GM18867 (cell line): ENCODE results near the gene SPTBN5.

Experiments
- ATAC-seq: cut with Tn5 transposase; IDR thresholded peaks from one replicate; pipeline ENCODE4 v1.9.1; 2021; ENCODE audit warnings: mild to moderate bottlenecking, moderate library complexity; ENCODE audit not compliant: unreplicated experiment

Gene SPTBN5

DNA sequence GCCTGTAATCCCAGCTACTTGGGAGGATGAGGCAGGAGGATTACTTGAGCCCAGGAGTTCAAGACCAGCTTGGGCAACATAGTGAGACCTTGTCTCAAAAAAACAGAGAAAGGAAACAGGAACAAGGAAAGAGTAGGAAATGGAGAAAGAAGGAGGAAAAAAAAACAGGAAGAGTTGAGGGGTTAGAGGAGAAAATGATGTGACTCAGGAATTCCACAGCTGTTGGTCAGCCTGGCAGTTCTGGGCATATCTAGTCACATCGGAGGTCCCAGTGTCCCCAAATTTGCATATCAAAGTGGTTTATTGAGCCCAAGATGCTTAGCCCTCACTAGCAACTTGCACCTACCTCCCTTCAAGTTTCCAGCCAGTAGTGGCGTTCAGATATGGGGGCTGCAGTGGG lies 84.7 kb downstream of the SPTBN5 start:
- ATAC-seq, result no peak

DNA sequence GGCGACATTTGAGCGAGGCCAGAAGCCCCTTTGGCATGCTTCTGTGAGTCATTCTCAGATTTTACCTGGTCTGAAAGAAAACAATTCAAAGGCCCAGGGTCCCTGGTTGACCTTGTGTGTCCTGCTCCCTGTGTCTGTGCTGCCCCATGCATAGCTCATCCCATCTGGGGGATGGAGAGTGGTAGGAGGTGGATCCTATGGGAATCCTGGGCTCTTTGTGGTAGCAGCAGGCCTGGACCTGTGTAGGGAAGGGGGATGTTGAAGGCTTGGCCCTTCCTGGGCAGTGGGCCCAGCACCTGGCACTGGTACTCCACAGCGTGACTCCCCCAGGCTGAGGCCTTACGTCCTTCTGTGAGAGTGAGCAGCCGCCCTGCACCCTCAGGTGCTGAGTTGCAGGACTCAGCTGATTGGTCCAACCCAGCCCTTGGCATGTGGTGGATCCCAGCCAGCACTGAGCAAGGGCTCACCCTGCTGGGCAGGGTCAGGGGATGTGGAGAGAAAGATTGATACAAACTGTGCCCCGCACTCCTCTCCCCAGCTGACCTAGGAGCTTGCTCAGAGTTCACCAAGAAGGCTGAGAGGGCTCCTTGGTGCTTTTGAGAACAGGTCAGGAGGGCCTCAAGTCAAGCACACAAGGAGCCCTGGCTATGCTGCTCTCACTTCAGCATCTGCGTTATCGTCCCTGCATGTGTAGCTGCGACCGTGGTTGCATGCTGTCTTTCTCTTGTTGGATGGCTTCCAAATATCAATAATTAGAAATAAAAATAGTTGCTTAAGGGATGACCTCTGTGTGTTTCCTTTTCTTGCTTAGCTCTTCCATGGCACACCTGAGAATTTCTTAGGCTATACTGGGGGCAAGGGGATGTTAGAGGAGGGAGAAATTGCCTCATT lies 87.3 kb downstream of the SPTBN5 start:
- ATAC-seq, result no peak

DNA sequence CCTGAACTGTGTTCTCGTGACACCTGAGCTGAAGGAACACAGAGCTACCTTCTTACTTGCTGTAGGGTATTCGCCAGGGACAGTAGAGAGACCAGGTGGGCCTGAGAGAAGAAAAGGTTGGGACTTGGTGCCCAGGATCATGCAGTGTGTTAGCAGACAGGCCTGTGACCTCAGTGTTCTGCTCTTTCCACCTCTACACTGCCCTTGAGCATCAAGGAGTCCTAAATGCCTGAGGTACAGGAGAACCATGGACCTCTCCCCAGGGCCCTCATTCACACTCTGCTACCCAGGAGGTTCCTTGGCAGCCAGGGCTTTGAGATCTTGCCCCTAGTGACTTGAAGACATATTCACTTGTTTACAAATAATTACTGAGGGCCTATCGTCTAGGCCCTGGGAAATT lies 88.1 kb downstream of the SPTBN5 start:
- ATAC-seq, result no peak

DNA sequence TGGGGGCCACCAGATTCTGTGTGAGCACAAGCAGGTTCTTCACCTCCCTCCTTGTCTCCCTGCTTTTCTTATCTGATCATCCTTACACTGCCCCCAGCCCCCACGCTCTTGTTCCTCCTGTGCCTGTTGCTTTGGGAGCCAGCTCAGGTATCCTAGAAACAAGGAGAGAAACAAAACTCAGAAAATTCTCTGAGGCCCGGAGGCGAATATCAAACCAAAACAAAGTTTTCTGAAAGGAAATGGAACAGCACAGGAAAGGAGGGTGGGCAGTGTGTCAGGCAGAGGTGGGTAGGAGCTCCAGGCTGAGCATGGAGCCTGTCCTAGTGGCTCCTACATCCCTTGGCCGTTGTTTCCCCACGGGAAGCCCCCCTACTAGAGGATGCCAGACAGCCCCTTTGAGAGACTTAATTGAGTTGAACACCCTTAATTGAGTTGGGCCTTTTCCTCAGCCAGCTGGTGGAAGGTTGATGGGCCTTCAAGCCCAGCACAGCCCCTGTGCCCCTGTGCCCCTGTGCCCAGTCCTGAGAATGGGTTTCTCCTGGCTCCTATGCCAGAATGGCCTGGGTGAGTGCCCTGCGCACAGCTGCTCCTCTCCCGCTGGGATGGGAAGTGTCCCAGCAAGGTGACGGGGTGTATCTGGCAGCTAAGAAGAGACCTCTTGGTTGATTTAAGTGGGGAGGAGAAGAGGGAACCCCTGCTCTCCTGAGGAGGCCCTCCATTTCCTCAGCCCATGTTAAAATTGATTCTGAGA lies 88.8 kb downstream of the SPTBN5 start:
- ATAC-seq, result no peak

DNA sequence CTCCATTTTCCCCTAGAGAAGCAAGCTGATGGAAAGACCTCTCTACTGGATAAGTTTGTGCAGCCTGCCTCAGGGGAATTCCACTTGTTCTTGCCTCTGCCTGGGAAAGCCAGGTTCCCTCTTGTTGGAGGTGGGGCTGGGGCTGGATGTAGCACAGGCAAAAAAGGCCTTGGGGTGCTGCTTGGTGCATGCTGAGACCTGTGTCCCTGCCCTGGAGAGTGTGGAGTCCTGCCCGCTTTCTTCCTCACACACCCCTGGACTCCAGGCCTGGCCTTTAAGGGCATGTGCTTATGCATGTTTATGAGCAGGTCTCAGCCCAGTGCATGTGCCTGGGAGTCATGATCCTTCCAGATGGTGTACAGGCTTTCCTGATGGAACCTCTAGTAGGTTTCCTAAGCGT lies 89.5 kb downstream of the SPTBN5 start:
- ATAC-seq, result no peak

DNA sequence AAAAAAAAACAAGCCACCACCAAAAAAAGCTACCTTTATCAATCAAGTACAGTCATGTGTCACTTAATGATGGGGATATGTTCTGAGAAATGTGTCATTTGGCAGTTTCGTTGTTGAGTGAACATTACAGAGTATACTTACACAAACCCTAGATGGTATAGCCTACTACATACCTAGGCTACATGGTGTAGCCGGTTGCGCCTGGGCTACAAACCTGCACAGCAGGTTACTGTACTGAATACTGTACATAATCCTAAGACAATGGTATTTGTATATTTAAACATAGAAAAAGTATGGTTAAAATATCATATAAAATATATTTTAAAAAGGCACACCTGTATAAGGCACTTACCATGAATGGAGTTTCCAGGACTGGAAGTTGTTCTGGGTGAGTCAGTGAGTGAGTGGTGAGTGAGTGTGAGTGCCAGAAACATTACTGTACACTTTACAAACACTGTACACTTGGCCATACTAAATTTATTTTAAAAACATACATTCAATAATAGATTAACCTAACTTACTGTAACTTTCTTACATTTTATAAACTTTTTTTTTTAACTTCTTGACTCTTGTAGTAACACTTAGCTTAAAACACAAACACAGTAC lies 91.9 kb downstream of the SPTBN5 start:
- no peak for ATAC-seq

DNA sequence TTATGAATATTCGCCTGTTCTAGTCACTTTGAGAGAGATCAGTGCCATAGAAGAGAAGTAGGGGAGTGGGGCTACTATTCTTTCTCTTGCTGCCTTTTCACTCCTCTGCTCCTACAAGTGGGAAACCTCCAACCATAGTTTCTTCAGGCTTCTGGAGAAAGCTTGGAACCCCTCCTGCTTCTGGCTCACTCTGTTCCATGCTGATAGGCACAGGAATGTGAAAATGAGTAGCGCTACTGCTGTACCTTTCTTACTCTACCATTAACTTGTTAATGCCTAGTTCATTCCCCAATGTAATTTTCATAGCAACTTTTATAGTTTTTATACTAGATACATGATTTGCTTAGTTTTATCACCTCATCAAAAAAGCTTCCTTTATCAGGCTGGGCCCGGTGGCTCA lies 92.7 kb downstream of the SPTBN5 start:
- ATAC-seq, result no peak

DNA sequence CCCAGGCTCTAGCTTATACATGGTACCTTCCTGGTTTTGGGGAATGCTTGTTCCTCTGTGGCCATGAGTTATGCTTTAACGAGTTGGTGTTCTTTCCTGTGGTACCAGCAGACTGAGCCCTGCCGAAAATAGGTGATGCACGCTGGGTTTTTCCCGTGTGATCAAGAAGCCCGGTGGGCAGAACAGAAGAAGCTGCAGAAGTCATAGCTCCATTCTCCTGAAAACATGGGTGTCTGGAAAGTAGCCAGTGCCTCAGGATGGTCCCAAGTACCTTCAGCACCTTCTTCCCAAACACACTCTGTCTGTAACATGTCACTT lies 94.4 kb downstream of the SPTBN5 start:
- no peak for ATAC-seq

DNA sequence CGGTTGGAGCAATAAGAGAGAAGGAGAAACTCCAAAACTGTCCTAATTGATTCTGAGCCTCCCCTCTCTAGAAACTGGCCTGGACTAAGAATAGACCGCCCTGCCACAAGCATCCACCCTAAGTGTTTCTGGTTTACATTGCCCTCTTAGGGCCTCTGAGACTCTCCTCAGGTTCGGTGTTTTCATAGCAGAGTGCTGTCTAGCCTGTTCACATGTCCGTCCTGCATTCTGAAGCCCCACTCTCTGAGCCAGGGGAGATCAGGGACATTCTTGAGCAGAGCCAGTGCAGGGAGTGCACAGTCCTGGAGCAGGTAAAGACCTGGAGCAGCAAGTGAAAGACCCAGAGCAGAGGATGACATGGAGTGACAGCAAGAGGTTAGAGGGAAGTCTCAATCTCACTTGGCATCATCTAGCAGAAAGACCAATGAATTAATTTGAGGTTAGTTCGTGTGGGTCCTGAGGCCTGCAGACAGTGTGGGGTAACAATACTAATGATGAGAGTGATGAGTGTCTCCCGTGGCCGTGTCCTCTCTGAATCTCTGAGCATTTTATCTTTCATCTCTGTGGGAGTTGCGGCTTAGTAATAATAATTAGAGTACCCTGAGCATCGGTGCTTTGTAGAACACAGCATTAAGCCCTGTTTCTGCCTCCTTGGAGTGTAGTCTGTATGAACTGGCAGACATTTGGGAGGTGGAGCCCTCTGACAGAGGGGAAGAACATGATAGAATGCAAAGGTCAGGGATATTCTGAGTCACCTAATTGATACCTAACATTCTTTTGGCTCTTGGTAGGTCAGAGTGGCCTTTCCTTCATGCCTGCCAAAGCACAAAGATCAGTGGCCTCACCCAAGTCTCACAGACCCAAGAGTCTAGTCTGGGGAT lies 95.0 kb downstream of the SPTBN5 start:
- ATAC-seq, result no peak
